NCI-H82 treated with DMSO at 0.1 percent for 48 hours (cell line): ENCODE measurements around the gene COL10A1.

Source experiments
- DNase-seq: peaks from one replicate; lab custom pipeline; 2025; ENCODE audit not compliant: unreplicated experiment; lab: John Stamatoyannopoulos, UW

The COL10A1 gene

GRCh38 chr6:116126032-116126431, at the start of gene COL10A1:
TSS of gene COL10A1 (minus strand) at chr6:116126132. CDS start at chr6:116125492, 640 bp downstream.
- no peak for DNase-seq

DNA sequence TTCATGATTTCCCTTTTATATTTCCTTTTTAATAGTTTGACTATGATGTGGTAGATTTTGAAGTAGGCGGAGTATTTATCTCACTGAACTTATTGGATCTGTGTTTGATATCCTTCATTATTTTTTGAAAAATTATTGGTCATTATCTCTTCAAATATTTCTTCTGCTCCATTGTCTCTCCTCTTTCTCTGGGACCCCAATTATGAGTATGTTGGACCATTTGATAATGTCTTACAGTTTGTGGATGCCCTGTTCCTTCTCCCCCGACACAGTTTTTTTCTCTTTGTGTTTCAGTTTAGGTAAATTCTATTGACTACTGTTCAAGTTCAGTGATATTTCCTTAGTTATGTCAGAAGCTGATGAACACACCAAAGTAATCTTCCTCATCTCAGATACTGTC, 49.4 kb upstream of the COL10A1 start:
- no peak for DNase-seq

DNA sequence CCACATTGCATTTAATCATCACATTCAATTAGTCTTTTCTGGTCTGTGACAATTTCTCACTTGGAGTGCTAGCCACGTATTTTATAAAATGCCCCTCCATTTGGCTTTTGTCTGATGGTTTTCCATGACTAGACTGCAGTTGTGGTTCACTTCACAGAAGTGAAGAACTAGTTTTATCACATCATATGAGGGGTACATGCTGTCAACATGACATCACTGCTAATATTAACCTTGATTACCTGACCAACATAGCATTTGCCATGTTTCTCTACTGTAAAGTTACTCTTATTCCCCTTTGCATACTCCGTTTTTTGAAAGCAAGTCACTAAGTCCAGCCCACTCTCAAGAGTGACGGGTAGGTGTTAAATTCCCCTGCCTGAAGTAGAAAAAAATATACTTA, 48.0 kb upstream of the COL10A1 start:
- no peak for DNase-seq

- DNase-seq = no peak
Observed at GRCh38 chr6:116170358-116171057, 44.6 kb upstream of the COL10A1 start.

DNA sequence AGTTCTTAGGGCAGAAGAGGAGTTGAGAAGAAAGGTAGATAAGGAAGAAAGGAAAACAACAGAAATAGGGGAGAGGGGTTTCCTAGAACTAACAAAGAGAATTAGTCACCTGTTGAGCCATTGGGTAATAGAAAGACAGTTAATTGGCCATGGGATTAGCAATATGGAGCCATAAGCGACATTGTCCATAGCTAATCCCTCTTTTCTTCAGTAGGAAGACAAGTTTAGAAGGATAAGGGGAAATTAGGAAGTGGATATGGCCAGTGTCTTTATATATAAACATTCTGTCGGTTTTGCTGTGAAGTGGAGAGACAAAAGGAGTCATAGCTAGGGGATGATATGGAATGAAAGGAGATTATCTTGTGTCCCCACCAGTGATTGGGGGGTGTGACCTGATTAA, 43.9 kb upstream of the COL10A1 start:
- DNase-seq = no peak

GRCh38 chr6:116168148-116168547, 42.2 kb upstream of the COL10A1 start:
- DNase-seq = no peak

- DNase-seq = no peak
Observed at GRCh38 chr6:116166369-116166768, 40.4 kb upstream of the COL10A1 start.

GRCh38 chr6:116165596-116165995, 39.7 kb upstream of the COL10A1 start:
- DNase-seq = no peak

- DNase-seq = no peak
Observed at GRCh38 chr6:116159782-116160524, 34.0 kb upstream of the COL10A1 start.

GRCh38 chr6:116158641-116159040, 32.7 kb upstream of the COL10A1 start:
- DNase-seq = no peak

GRCh38 chr6:116157391-116157790, 31.5 kb upstream of the COL10A1 start:
- no peak for DNase-seq

DNA sequence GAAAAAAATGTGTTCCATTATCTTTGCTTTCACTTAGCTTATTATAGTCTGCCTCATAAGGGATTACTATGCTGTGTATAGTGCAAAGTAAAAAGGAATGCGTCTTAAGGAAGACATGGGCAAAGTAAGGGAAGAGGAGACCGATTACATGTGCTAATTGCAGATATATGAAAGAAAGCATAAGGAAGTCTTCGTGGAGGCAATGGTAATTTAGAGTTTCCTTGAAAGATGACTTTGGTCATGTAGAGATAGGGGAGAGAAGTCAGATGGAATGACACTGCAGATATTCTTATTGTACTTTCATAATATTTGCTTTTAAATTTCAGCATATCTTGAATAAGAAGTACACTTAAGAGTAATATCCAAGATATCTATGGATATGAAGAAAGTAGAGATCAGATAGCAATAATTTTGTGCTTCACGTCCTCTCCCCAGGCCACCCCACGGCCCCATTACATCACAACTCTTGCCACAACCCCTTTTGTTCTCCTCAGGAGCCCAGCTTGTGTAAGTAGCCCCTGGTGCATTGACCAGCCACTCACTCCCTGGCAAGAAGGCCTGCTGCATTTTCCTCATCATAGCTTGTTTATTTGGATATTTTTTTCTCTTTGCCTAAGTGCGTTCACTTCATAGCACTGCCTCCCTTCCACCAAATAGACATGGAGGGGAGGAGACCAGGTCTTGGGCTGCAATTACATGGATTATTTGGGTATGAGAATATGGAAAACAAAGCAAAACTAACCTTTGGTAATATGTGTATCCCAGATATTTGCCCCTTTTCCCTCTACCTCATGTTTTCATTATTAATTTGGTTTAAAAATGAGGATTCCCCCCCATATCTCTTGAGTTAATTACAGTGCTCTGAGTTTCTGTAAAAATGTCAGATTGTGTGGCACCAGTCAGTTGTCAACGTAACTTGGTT, 30.7 kb upstream of the COL10A1 start:
- no peak for DNase-seq

- DNase-seq = no peak
Observed at GRCh38 chr6:116154887-116155286, 29.0 kb upstream of the COL10A1 start.

GRCh38 chr6:116152620-116153019, 26.7 kb upstream of the COL10A1 start:
- no peak for DNase-seq

DNA sequence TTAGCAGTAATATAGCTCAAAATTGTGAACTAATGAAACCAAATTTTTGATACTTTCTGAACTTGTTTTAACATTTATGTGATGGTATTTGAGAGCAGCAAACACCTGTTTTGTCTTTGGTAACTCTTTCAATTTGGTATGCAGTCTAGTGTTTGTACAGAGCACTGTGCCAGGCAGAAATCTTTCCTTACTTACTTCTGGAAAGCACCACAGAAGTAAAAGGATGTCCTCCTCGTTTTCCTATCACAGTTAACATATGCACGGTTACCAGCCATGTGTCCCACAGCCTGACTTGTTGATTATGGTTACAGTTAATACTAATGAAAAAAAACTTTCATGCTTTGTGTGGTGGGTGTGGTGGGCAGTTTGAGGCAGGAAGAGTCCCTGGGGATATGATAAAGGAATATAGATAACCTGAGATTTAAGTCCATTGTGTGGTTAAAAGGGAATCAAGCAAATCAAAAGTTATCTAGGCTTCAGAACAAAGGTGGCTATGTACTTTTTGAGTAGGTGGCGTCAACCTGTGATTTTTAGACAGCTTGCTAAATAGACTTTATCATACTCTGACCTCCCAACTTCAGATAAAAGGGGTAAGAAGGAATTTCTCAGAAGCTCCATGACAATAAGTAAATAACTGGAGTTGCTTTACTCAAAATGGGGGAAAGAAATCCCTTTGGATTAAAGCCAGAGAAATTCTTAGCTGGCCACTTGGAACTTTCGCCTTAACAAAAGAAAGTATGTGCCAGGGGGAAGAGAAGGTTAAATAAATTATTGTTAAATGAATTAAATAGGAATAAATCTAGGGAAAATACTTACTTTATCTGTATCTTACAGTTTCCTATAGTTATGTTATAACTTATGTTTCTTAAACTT, 20.1 kb upstream of the COL10A1 start:
- DNase-seq = no peak

GRCh38 chr6:116144605-116145004, 18.7 kb upstream of the COL10A1 start:
- no peak for DNase-seq

DNA sequence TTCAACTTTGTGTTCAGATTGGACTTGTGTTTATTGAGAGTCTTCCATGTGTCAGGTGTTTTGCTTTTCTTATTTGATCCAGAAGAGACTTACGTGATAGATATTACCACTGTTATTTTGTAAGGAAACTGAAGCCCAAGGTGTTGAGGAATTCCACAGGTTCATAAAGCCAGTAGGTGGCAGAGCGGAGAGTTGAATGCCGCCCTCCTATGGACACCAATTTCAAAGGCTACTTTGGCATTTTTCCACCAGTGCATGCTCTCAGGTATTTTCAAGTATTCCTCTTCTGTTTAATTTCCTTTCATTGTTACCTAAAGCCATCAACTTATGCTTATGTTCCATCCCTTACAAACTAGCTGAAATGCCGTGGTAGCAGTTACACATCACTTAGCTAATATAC, 14.0 kb upstream of the COL10A1 start:
- peak; percentile 1 for DNase-seq

GRCh38 chr6:116136933-116137340, 11.0 kb upstream of the COL10A1 start:
- DNase-seq = no peak

DNA sequence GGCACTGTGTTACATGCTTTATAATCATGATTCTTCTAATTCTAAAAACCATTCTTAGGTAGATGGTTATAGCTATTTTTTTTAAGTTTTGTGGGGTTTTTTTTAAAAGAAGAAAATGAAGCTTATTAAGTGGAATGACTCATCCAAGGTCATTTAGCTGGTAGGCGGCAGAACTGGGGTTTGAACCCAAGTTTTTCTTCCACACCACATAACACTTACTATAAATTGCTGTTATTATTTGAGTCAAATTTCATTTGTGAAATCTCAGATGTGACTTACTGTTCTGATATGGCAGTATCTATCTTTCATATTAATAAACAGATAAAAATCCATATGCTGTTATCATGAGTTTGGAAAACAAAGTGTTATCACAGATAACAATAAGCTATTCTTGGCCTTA, 10.4 kb upstream of the COL10A1 start:
- DNase-seq = no peak

DNA sequence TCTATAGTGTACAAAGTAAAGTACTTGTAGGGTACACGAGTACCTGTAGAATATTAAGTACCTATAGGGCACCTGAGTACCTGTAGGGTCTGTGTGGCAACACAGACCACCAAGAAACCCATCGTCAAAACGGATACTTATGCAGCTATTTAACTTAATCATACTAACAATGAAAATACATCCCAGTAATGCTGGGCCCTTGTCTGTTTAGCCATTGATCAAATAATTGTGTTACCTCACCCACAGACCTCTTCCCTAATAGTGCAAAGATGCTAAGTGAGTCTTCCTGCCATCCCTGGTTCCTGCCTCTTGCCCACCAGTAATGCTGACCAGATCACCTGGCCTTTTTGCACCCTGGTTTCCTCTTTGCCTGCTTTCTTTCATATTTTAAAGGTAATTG, 7.5 kb upstream of the COL10A1 start:
- no peak for DNase-seq
